ENCODE results near the gene RAB37.

Gene RAB37

GRCh38 chr17:74779501-74779900, 42.4 kb downstream of the RAB37 start:
- no peak for DNase-seq (ENCODE audit: low read depth)

GRCh38 chr17:74779948-74780400, 42.9 kb downstream of the RAB37 start:
- DNase-seq (ENCODE audit: low read depth): peak; percentile 42

- DNase-seq (ENCODE audit: low read depth): no peak
These were observed 43.6 kb downstream of the RAB37 start for GRCh38 chr17:74780443-74781238.

GRCh38 chr17:74782571-74782970, 45.5 kb downstream of the RAB37 start:
- DNase-seq (ENCODE audit: low read depth): no peak

GRCh38 chr17:74784125-74784810, 47.2 kb downstream of the RAB37 start:
- DNase-seq (ENCODE audit: low read depth): no peak

GRCh38 chr17:74785096-74785980, 48.3 kb downstream of the RAB37 start:
- peak; percentile 28 for DNase-seq (ENCODE audit: low read depth)

GRCh38 chr17:74785981-74786360, 48.9 kb downstream of the RAB37 start:
- DNase-seq (ENCODE audit: low read depth): no peak

GRCh38 chr17:74786431-74787055, 49.5 kb downstream of the RAB37 start:
- DNase-seq (ENCODE audit: low read depth): no peak

- no peak for DNase-seq (ENCODE audit: low read depth)
These were observed 53.4 kb downstream of the RAB37 start for GRCh38 chr17:74790161-74791058.

- no peak for DNase-seq (ENCODE audit: low read depth)
These were observed 55.6 kb downstream of the RAB37 start for GRCh38 chr17:74792586-74793105.

- no peak for DNase-seq (ENCODE audit: low read depth)
These were observed 58.4 kb downstream of the RAB37 start for GRCh38 chr17:74795327-74796020.

GRCh38 chr17:74796211-74796610, 59.2 kb downstream of the RAB37 start:
- no peak for DNase-seq (ENCODE audit: low read depth)

- no peak for DNase-seq (ENCODE audit: low read depth)
These were observed 59.8 kb downstream of the RAB37 start for GRCh38 chr17:74796866-74797265.

Measured in activated T-cell treated with anti-CD3 and anti-CD28 coated beads for 24 hours (primary cell).